RWPE2 (cell line): Measurements from ENCODE around the gene PBRM1.
A peak's percentile ranks its signal among the peaks of the same experiment; 100 is the strongest.

Experiments
- ATAC-seq: fragments of 200-7000 bp; cut with Tn5 transposase; 3 replicates; pipeline ENCODE4 v1.9.1; 2021; ENCODE audit warnings: low read depth
- DNase-seq: peaks from one replicate; pipeline ENCODE4 v3.0.0-alpha.2; 2020; ENCODE audit warnings: low spot score
- H3K27ac ChIP-seq: fragments of 450-650 bp; 2 replicates; pipeline ENCODE4 v1.5.1; 2017; ENCODE audit warnings: mild to moderate bottlenecking; ENCODE audit not compliant: poor library complexity, severe bottlenecking
- H3K27me3 ChIP-seq: fragments of 250-450 bp; sonication (Bioruptor Pico); 2 replicates; pipeline ENCODE4 v1.5.1; 2021; ENCODE audit warnings: mild to moderate bottlenecking, moderate library complexity; ENCODE audit not compliant: insufficient read depth, poor library complexity, severe bottlenecking
- H3K36me3 ChIP-seq: fragments of 250-450 bp; sonication (Bioruptor Pico); 2 replicates; pipeline ENCODE4 v1.5.1; 2020; ENCODE audit warnings: low read depth, mild to moderate bottlenecking, moderate library complexity
- H3K4me1 ChIP-seq: fragments of 250-450 bp; sonication (Bioruptor Pico); 2 replicates; pipeline ENCODE4 v1.5.1; 2021; ENCODE audit warnings: mild to moderate bottlenecking, moderate library complexity; ENCODE audit not compliant: insufficient read depth, poor library complexity, severe bottlenecking
- H3K4me3 ChIP-seq: fragments of 250-450 bp; sonication (Bioruptor Pico); 2 replicates; pipeline ENCODE4 v1.5.1; 2021; ENCODE audit warnings: mild to moderate bottlenecking, moderate library complexity; ENCODE audit not compliant: severe bottlenecking
- H3K9me3 ChIP-seq: fragments of 250-450 bp; sonication (Bioruptor Pico); 2 replicates; pipeline ENCODE4 v1.5.1; 2021; ENCODE audit warnings: mild to moderate bottlenecking, moderate library complexity; ENCODE audit not compliant: severe bottlenecking
- CTCF ChIP-seq: fragments of 450-650 bp; IDR thresholded peaks from one replicate; pipeline ENCODE4 v1.5.1; 2017; ENCODE audit warnings: mild to moderate bottlenecking, moderate library complexity; ENCODE audit not compliant: poor library complexity, severe bottlenecking

PBRM1 gene

DNA sequence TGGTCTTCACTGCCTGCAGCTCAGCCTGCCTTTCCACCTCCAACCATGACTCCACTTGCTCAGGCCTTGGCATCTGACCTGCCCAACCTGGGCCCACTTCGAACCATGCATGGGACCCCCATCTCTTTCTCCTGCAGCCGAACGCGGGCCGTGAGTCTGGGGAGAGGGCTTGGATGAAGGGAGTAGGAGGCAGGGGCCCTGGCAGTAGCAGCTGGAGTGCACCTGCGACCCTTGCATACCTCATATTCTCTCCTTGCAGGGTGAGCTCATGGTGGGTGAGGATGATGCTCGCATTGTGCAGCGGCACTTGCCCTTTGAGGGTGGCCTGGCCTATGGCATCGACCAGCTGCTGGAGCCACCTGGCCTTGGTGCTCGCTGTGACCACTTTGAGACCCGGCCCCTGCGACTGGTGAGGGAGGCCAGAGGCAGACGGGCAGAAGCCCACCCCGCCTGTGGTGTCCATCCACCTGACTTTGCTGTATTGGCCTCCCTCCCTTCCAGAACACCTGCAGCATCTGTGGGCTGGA, 165.5 kb downstream of the PBRM1 start:
- H3K27ac ChIP-seq: no peak overlapping the region
- ATAC-seq: no peak
- no peaks in the 10 kb centered on the region for H3K9me3 ChIP-seq
- no peaks in the 10 kb centered on the region for H3K27me3 ChIP-seq
- no peak for TF ChIP-seq CTCF
- no peak for DNase-seq
- H3K4me1 ChIP-seq: no peaks in the 10 kb centered on the region
- no peak overlapping the region for H3K4me3 ChIP-seq
- peaks cover 16% of the 10 kb centered on the region for H3K36me3 ChIP-seq

DNA sequence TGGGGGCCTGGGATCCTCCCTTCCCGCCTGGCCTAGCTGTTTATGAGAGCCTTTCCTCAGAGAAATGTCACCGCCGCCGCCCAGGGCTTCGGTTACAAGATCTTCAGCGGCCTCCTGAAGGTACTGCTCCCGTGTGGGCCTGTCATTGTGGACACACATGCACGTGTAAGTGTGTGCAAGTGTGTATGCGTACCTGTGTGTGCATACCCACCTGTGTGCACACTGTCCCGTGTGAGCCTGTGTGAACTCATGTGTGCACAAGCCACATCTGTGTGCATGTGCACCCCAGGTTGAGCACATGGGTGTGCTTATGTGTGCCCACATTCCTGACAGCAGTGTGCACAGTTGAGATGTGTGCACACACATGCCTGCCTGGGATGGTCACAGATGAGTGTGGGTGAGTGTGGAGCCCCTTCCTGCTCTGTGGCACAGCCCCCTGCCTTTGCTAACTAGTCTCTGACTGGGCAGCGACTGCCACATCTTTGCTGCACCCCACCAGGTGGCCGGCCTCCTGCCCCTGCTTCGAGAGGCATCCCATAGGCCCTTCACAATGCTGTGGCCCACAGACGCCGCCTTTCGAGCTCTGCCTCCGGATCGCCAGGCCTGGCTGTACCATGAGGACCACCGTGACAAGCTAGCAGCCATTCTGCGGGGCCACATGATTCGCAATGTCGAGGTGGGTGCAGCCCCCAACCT, 166.1 kb downstream of the PBRM1 start:
- ATAC-seq (no peak), DNase-seq (no peak)
- H3K4me1 ChIP-seq: no peaks in the 10 kb centered on the region
- TF ChIP-seq CTCF: no peak
- no peaks in the 10 kb centered on the region for H3K27me3 ChIP-seq
- H3K36me3 ChIP-seq: peaks cover 15% of the 10 kb centered on the region
- no peak overlapping the region for H3K27ac ChIP-seq
- H3K4me3 ChIP-seq: no peak overlapping the region
- no peaks in the 10 kb centered on the region for H3K9me3 ChIP-seq

DNA sequence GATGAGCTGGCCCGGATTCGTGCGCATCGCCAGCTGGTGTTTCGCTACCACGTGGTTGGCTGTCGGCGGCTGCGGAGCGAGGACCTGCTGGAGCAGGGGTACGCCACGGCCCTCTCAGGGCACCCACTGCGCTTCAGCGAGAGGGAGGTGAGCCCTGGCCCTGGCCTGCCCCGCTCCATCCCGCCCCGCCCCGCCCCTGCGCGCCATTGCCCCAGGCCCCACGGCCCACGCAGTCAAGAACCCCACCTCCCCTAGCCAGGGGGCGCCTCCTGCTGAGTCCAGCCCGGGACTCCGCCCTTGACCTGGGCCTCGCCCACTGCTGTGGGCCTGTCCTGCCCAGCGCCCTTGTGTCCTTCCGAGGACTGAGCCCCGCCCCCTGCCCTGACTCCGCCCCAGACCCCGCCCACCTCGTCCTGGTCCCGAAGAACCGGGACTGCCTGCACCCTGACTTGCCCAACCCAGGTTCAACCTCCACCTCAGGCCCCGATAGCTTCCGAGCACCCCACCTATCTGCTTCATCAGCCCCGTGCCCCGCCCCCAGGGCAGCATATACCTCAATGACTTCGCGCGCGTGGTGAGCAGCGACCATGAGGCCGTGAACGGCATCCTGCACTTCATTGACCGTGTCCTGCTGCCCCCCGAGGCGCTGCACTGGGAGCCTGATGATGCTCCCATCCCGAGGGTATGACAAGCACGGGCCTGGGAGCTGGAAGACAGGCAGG, 166.8 kb downstream of the PBRM1 start:
- Histone ChIP-seq H3K36me3 (peaks cover 8% of the 10 kb centered on the region), H3K9me3 (no peaks in the 10 kb centered on the region), H3K4me3 (no peak overlapping the region), H3K27me3 (no peaks in the 10 kb centered on the region), H3K27ac (no peak overlapping the region), H3K4me1 (no peaks in the 10 kb centered on the region)
- DNase-seq (no peak), ATAC-seq (peak; percentile 56)
- TF ChIP-seq CTCF: no peak

GRCh38 chr3:52517796-52518722, 167.7 kb downstream of the PBRM1 start:
- Histone ChIP-seq H3K4me1 (no peaks in the 10 kb centered on the region), H3K36me3 (no peaks in the 10 kb centered on the region), H3K27me3 (no peaks in the 10 kb centered on the region), H3K27ac (no peak overlapping the region), H3K4me3 (no peak overlapping the region), H3K9me3 (no peaks in the 10 kb centered on the region)
- DNase-seq: no peak
- TF ChIP-seq CTCF: no peak
- ATAC-seq: no peak
